ENCODE measurements around the gene HYLS1. TPM values are rescaled to one million over a fixed set of nuclear protein-coding genes. Genes with fewer than 3 reads are reported as not detected.

HYLS1 gene
- polyA plus RNA-seq, 1 donor (not counting 4 experiments of a cell fraction or from before 2014, with no cell fraction given) = 7.2 TPM

DNA sequence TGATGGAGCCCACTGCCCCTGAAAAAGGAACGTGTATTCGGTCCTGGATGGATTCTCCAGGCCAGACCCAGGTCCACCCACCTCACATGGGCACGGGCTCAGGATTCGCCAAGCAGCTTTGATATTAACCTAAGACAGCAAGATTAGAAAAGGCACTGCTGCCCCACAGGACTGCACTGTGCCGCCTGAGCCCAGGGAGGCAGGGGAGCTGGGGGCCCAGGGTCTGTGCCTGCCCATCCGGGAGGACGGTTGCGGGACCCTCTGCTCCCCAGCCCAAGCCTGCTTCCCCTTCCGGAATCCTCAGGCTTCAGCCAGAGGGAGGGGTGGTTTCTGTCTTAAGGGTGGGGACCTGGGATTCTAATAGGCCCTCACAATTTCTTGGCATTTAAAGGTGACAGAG is 44.8 kb downstream of the HYLS1 start:
- no peak overlapping the region for H2AFZ ChIP-seq (ENCODE audit: control insufficient read depth, low read length)
- no peaks in the 10 kb centered on the region for H3K9me1 ChIP-seq (ENCODE audit: control insufficient read depth, extremely low read depth, insufficient read depth, low read length)
- TF ChIP-seq EZH2 (IDR thresholded peaks at IDR 0.05; ENCODE audit: low read length) = no peak
- TF ChIP-seq, protein P1, sequence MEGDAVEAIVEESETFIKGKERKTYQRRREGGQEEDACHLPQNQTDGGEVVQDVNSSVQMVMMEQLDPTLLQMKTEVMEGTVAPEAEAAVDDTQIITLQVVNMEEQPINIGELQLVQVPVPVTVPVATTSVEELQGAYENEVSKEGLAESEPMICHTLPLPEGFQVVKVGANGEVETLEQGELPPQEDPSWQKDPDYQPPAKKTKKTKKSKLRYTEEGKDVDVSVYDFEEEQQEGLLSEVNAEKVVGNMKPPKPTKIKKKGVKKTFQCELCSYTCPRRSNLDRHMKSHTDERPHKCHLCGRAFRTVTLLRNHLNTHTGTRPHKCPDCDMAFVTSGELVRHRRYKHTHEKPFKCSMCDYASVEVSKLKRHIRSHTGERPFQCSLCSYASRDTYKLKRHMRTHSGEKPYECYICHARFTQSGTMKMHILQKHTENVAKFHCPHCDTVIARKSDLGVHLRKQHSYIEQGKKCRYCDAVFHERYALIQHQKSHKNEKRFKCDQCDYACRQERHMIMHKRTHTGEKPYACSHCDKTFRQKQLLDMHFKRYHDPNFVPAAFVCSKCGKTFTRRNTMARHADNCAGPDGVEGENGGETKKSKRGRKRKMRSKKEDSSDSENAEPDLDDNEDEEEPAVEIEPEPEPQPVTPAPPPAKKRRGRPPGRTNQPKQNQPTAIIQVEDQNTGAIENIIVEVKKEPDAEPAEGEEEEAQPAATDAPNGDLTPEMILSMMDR (optimal IDR thresholded peaks at IDR 0.05 in 1 of 3, IDR thresholded peaks at IDR 0.05 in 1 of 3, conservative IDR thresholded peaks at IDR 0.05 in 1 of 3; ENCODE audit: extremely low read depth in 1 of 3, insufficient read depth in 2 of 3, low read length in 3 of 3) = no peak
- no peak overlapping the region for H3K4me3 ChIP-seq (ENCODE audit: control insufficient read depth in 2 of 3, extremely low read depth in 1 of 3, insufficient read depth in 2 of 3, low read depth in 1 of 3, low read length in 3 of 3)
- peaks cover 31% of the 10 kb centered on the region for H3K27me3 ChIP-seq (ENCODE audit: control insufficient read depth, extremely low read depth, insufficient read depth, low read length)
- no peak overlapping the region for H3K4me2 ChIP-seq (ENCODE audit: control insufficient read depth, extremely low read depth, insufficient read depth, low read depth, low read length)
- dilution Hi-C loops (cut with MboI; ENCODE audit: extremely low pct_ligation_motif_present, low sequenced_read_pairs) = loop anchor here (25.0 kb wide), 1 partner anchor 280 kb away; the partner anchor contains the start of genes FAM118B and RPUSD4
- DNase-seq (ENCODE audit: low read depth, low spot score) (no peak), FAIRE-seq (no peak)
- H3K27ac ChIP-seq (ENCODE audit: control insufficient read depth, insufficient read depth, low read length) = no peak overlapping the region
- no peaks in the 10 kb centered on the region for H3K9me3 ChIP-seq (ENCODE audit: control insufficient read depth, low read depth, low read length)
- H3K36me3 ChIP-seq (ENCODE audit: control insufficient read depth in 2 of 2, extremely low read depth in 1 of 2, insufficient read depth in 2 of 2, low read length in 2 of 2) = no peaks in the 10 kb centered on the region
- no peaks in the 10 kb centered on the region for H3K79me2 ChIP-seq (ENCODE audit: control insufficient read depth, insufficient read depth, low read length)
- no peak overlapping the region for H3K9ac ChIP-seq (ENCODE audit: control insufficient read depth, extremely low read depth, insufficient read depth, low read length)
- H4K20me1 ChIP-seq (ENCODE audit: control insufficient read depth, extremely low read depth, insufficient read depth, low read length) = no peaks in the 10 kb centered on the region
- no peaks in the 10 kb centered on the region for H3K4me1 ChIP-seq (ENCODE audit: control insufficient read depth, extremely low read depth, insufficient read depth, low read length)

DNA sequence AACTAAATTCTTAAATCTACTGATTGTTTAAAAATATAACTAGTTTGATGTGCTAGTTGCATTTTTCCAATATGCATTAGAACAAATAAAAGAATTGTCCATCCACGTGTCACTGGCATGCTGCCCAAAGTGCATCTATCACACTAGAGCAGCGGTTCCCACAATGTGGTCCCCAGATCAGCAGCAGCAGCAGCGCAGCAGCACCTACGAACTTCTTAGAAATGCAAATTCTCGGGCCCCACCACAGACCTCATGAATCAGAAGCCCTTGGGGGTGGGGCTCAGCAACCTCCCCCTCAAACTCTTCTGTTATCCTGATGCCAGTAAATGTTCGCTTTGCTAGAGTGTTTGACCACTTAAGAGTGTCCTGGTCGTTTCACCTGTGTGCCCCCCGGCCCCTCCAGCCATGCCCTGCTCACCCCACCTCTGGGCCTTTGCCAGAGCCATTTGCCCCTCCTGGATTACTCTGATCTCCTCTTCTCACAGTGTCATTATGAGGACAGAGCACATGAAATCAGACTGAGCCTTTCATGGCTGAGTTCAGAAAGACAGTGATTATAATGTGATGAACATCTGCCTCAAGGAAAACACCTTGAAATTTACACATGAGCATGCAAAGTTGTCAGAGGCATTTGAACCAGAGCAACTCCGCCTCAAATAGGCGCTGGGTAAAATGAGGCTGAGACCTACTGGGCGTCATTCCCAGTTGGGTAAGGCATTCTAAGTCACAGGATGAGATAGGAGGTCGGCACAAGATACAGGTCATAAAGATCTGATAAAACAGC is 45.8 kb downstream of the HYLS1 start:
- Histone ChIP-seq H4K20me1 (ENCODE audit: control insufficient read depth, extremely low read depth, insufficient read depth, low read length) (no peaks in the 10 kb centered on the region), H3K9me3 (ENCODE audit: control insufficient read depth, low read depth, low read length) (no peaks in the 10 kb centered on the region), H3K27me3 (ENCODE audit: control insufficient read depth, extremely low read depth, insufficient read depth, low read length) (peaks cover 31% of the 10 kb centered on the region), H3K27ac (ENCODE audit: control insufficient read depth, insufficient read depth, low read length) (no peak overlapping the region), H3K79me2 (ENCODE audit: control insufficient read depth, insufficient read depth, low read length) (no peaks in the 10 kb centered on the region), H3K36me3 (ENCODE audit: control insufficient read depth in 2 of 2, extremely low read depth in 1 of 2, insufficient read depth in 2 of 2, low read length in 2 of 2) (no peaks in the 10 kb centered on the region), H3K4me1 (ENCODE audit: control insufficient read depth, extremely low read depth, insufficient read depth, low read length) (no peaks in the 10 kb centered on the region), H3K4me3 (ENCODE audit: control insufficient read depth in 2 of 3, extremely low read depth in 1 of 3, insufficient read depth in 2 of 3, low read depth in 1 of 3, low read length in 3 of 3) (no peak overlapping the region), H3K4me2 (ENCODE audit: control insufficient read depth, extremely low read depth, insufficient read depth, low read depth, low read length) (no peak overlapping the region), H3K9ac (ENCODE audit: control insufficient read depth, extremely low read depth, insufficient read depth, low read length) (no peak overlapping the region), H3K9me1 (ENCODE audit: control insufficient read depth, extremely low read depth, insufficient read depth, low read length) (no peaks in the 10 kb centered on the region), H2AFZ (ENCODE audit: control insufficient read depth, low read length) (no peak overlapping the region)
- FAIRE-seq = no peak
- TF ChIP-seq EZH2 (IDR thresholded peaks at IDR 0.05; ENCODE audit: low read length) = no peak
- TF ChIP-seq, protein P1 (optimal IDR thresholded peaks at IDR 0.05 in 1 of 3, IDR thresholded peaks at IDR 0.05 in 1 of 3, conservative IDR thresholded peaks at IDR 0.05 in 1 of 3; ENCODE audit: extremely low read depth in 1 of 3, insufficient read depth in 2 of 3, low read length in 3 of 3) = no peak
- dilution Hi-C loops (cut with MboI; ENCODE audit: extremely low pct_ligation_motif_present, low sequenced_read_pairs) = loop anchor here (25.0 kb wide), 1 partner anchor 279 kb away; the partner anchor contains the start of genes FAM118B and RPUSD4
- no peak for DNase-seq (ENCODE audit: low read depth, low spot score)

All from keratinocyte (primary cell).